ENCODE measurements around the gene KIFC3.

DNA sequence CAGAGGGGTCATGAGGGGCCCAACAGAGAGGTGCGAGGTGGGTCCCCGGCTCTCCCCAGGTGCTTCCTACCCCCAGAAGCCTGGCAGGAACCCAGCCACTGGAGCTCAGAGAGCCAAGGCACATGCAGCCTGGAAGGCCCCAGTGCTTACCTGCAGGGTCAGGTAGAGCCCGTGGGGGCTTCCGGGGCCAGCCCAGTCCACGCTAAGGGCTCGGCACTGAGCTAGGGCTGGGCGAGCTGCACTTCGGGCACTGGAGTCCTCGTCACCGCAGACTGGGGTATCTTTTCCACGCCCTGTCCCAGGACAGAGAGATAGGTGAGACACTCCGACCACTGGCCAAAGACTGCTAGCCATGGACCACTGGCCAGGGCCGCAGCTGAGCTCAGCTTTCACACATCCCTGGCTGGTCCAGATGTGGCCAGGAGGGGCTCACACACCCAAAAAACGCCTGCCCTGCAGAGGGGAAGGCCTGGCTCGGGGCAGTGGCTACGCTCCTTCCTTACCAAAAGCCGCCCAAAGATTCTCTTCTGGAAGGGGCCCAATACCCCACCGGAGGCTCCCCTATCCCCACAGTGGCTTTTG is 7.4 kb downstream of the KIFC3 start:
- TF ChIP-seq, protein P1, sequence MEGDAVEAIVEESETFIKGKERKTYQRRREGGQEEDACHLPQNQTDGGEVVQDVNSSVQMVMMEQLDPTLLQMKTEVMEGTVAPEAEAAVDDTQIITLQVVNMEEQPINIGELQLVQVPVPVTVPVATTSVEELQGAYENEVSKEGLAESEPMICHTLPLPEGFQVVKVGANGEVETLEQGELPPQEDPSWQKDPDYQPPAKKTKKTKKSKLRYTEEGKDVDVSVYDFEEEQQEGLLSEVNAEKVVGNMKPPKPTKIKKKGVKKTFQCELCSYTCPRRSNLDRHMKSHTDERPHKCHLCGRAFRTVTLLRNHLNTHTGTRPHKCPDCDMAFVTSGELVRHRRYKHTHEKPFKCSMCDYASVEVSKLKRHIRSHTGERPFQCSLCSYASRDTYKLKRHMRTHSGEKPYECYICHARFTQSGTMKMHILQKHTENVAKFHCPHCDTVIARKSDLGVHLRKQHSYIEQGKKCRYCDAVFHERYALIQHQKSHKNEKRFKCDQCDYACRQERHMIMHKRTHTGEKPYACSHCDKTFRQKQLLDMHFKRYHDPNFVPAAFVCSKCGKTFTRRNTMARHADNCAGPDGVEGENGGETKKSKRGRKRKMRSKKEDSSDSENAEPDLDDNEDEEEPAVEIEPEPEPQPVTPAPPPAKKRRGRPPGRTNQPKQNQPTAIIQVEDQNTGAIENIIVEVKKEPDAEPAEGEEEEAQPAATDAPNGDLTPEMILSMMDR (IDR thresholded peaks at IDR 0.05) = no peak
- TF ChIP-seq POLR2A (IDR thresholded peaks at IDR 0.05) = no peak

Measured in uterus (tissue), 2 donors.